Cardiac muscle cell (in vitro differentiated cells and primary cell): ENCODE measurements around the gene VAX1. TPM values are rescaled to one million over a fixed set of nuclear protein-coding genes. Genes with fewer than 3 reads are reported as not detected.
"Not testable (repeated sequence)": the region's sequence is repeated elsewhere in the genome, so short reads cannot be mapped to it uniquely, and the experiment has no call there.

Experiments
- DNase-seq, 2 donors: peaks; one replicate each; pipeline versions ENCODE4 v3.0.0 to v3.0.0-alpha.2; 2010 to 2017; ENCODE audit warnings: low read depth in 1 of 2, low spot score in 1 of 2
- H3K27ac ChIP-seq: fragments of 200-600 bp; sonication (generic); 2 replicates; pipeline ENCODE4 v1.5.1; 2016
- H3K27me3 ChIP-seq: fragments of 200-600 bp; sonication (generic); 2 replicates; pipeline ENCODE4 v1.6.0; 2016; ENCODE audit warnings: control low read depth
- H3K36me3 ChIP-seq: fragments of 200-600 bp; sonication (generic); 2 replicates; pipeline ENCODE4 v1.5.1; 2016; ENCODE audit warnings: control low read depth
- H3K4me1 ChIP-seq: fragments of 200-600 bp; sonication (generic); 2 replicates; pipeline ENCODE4 v1.8.1; 2017; ENCODE audit warnings: low read depth, mild to moderate bottlenecking, mixed run types
- H3K4me3 ChIP-seq: fragments of 200-600 bp; sonication (generic); 2 replicates; pipeline ENCODE4 v1.5.1; 2016; ENCODE audit warnings: mild to moderate bottlenecking
- H3K9me3 ChIP-seq: fragments of 200-600 bp; sonication (generic); 2 replicates; pipeline ENCODE4 v1.5.1; 2017; ENCODE audit warnings: low read depth, mild to moderate bottlenecking, control low read depth
- CTCF ChIP-seq: IDR thresholded peaks from 2 replicates; pipeline ENCODE4 v1.5.1; 2012; ENCODE audit warnings: low read depth, mild to moderate bottlenecking, low read length
- polyA plus RNA-seq: library from polyadenylated mRNA; unstranded; fragments of >200 nt; fragmentation: Nextera tagmentation; extraction: Ambion mirVana; gene quantifications from 2 replicates; pipeline ENCODE4 v1.2.1, GENCODE V29; 2016
- total RNA-seq: library from RNA; depleted of rRNA; stranded (reverse); fragments of >200 nt; gene quantifications from 2 replicates; pipeline ENCODE4 v1.2.3, GENCODE V29; 2016

VAX1 gene
- total and polyA plus RNA-seq, 2 experiments from 2014 or later, result not detected

GRCh38 chr10:117090834-117091233 is 47.2 kb downstream of the VAX1 start:
- H3K27ac ChIP-seq, result no peak overlapping the region
- peaks cover 3% of the 10 kb centered on the region for H3K27me3 ChIP-seq
- no peaks in the 10 kb centered on the region for H3K4me1 ChIP-seq
- no peak for DNase-seq
- no peaks in the 10 kb centered on the region for H3K9me3 ChIP-seq
- TF ChIP-seq CTCF, result no peak
- no peaks in the 10 kb centered on the region for H3K36me3 ChIP-seq
- H3K4me3 ChIP-seq, result no peak overlapping the region

- H3K36me3 ChIP-seq, result no peaks in the 10 kb centered on the region
- peaks cover 3% of the 10 kb centered on the region for H3K27me3 ChIP-seq
- no peak for DNase-seq
- no peak overlapping the region for H3K4me3 ChIP-seq
- no peak for TF ChIP-seq CTCF
- no peaks in the 10 kb centered on the region for H3K9me3 ChIP-seq
- H3K4me1 ChIP-seq, result no peaks in the 10 kb centered on the region
- H3K27ac ChIP-seq, result no peak overlapping the region
Observed at GRCh38 chr10:117087521-117087920, 50.5 kb downstream of the VAX1 start.

- H3K4me1 ChIP-seq, result no peaks in the 10 kb centered on the region
- no peak for TF ChIP-seq CTCF
- peaks cover 3% of the 10 kb centered on the region for H3K27me3 ChIP-seq
- no peak overlapping the region for H3K4me3 ChIP-seq
- H3K9me3 ChIP-seq, result no peaks in the 10 kb centered on the region
- H3K36me3 ChIP-seq, result no peaks in the 10 kb centered on the region
- no peak for DNase-seq
- no peak overlapping the region for H3K27ac ChIP-seq
Observed at GRCh38 chr10:117086546-117086945, 51.5 kb downstream of the VAX1 start.

- not testable (repeated sequence) for H3K4me1 ChIP-seq, H3K36me3 ChIP-seq, H3K27ac ChIP-seq, H3K9me3 ChIP-seq, DNase-seq, H3K27me3 ChIP-seq, H3K4me3 ChIP-seq
Observed at GRCh38 chr10:117084421-117085246, 53.4 kb downstream of the VAX1 start.

Other genes starting within 250 kb of the VAX1 start
- gene SHTN1, start 133.1 kb downstream of the VAX1 start, total RNA-seq, result 2.1 and 2.9 TPM in 2 replicates
- gene SHTN1, start 133.1 kb downstream of the VAX1 start, polyA plus RNA-seq, result 4.1 and 9.6 TPM in 2 replicates
- not detected in 2 replicates for gene KCNK18, start 59.2 kb upstream of the VAX1 start, total RNA-seq
- gene KCNK18, start 59.2 kb upstream of the VAX1 start, polyA plus RNA-seq, result not detected in 2 replicates
- gene SLC18A2, start 102.8 kb upstream of the VAX1 start, total RNA-seq, result 0.07 and 0.42 TPM in 2 replicates
- 0.30 and 1.0 TPM in 2 replicates for gene SLC18A2, start 102.8 kb upstream of the VAX1 start, polyA plus RNA-seq
- gene PDZD8, start 237.2 kb upstream of the VAX1 start, total RNA-seq, result 6.9 and 12.9 TPM in 2 replicates
- gene PDZD8, start 237.2 kb upstream of the VAX1 start, polyA plus RNA-seq, result 4.7 and 9.9 TPM in 2 replicates